HG02623 (cell line): Measurements from ENCODE around the gene C4orf51.

Experiments used
- ATAC-seq: cut with Tn5 transposase; IDR thresholded peaks from one replicate; pipeline ENCODE4 v1.9.1; 2021; ENCODE audit warnings: moderate library complexity; ENCODE audit not compliant: unreplicated experiment

C4orf51 gene

GRCh38 chr4:145709336-145709735, 29.4 kb downstream of the C4orf51 start:
- no peak for ATAC-seq

DNA sequence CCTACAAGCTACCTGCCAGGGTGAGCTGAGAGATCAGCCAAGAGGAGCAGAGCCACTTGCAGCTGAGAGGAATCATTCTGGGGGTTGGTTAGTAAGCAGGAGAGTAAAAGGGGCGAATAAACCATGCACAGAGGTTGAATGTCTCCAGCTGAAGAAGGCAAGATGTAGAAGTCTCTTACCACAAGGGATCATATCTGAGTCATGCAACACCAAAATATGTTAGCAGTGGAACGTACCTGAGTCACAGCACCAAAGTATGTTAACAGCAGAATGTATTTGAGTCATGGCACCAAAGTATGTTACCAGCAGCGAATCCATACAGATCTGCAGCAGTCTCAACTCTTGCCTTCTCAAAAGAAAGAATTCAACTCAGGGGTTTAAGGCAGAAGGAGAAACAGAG, 29.9 kb downstream of the C4orf51 start:
- no peak for ATAC-seq

DNA sequence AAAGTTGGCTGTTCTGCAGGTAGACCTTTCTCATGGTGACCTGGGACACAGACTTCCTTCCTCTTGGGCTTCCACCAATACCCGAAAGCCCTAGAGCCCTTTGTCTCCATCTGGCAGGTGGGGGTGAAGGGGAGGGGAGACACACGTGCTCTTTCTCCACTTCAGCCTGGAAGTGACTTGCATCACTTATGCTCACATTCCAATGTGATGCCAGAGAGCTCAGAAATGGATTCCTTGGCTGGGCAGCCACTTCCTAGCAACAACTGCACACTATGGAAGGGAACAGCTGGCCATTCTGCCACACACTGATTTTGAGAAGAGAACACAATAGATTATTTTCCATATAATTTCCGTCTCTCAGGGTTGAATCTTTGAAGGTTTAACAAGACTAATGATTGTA, 36.3 kb downstream of the C4orf51 start:
- no peak for ATAC-seq

- ATAC-seq = no peak
Measured at GRCh38 chr4:145716661-145717200, 36.8 kb downstream of the C4orf51 start.

- peak; percentile 63 for ATAC-seq
Measured at GRCh38 chr4:145719752-145720624, 40.0 kb downstream of the C4orf51 start.

DNA sequence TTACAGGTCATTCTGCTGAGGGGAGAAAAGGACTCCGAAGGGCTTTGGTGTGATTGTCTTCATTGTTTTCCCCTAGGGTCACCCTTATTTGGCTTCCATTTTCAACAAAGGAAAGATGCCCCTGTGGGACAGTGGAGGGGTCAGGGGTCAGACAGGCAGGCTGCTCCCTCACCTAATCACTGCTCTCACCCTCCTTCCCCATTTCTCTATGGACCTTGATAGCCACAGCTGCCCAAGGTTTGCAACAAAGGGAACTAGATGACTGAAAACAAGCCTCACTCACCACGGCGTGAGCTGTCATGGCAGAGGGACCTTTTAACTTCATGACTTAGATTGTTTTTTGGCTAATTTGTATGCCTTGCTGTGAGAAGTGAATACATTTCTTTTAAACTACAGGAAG, 40.7 kb downstream of the C4orf51 start:
- ATAC-seq = peak; percentile 34

GRCh38 chr4:145722561-145722960, 42.6 kb downstream of the C4orf51 start:
- ATAC-seq = no peak

GRCh38 chr4:145723336-145723735, 43.4 kb downstream of the C4orf51 start:
- ATAC-seq = no peak

- no peak for ATAC-seq
Measured at GRCh38 chr4:145730026-145730425, 50.1 kb downstream of the C4orf51 start.

- no peak for ATAC-seq
Measured at GRCh38 chr4:145731028-145731427, 51.1 kb downstream of the C4orf51 start.

DNA sequence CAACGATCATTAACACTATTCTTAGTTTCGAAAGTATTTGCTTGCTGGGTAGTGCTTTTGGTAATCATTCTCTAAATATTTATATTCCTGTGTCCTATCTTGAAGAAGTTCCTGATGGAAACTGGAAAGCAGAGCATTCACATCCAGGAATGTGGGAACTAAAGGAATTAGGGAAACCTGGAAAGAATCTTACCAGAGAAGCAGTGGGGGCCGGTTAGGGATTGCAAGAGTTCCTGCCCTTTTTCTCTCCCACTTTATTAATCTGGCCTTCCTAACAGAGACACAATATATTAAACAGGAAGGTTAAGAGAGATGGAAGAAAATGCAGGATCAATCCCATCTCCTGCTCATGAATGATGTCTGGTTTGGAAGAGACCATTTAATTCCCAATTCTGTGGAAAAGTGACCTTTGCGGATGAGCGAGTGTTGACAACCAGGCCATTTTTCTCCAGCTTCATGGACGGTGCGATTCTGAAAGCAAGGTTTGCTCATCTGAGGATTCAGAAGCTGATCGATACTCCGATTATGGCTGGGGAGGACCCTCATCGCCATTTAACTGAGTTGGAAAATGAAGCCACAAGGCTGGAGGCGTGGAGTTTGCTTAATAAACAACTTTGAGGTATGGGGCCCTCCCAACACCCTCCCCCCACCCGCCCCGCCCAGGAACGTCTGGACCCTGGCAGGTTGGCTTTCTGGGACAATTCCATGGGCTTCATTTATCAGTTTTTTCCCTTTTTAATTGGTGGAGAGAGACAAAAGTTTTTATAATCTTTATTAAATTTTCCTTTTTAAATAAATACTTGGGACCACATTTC, 52.3 kb downstream of the C4orf51 start:
- ATAC-seq = no peak

DNA sequence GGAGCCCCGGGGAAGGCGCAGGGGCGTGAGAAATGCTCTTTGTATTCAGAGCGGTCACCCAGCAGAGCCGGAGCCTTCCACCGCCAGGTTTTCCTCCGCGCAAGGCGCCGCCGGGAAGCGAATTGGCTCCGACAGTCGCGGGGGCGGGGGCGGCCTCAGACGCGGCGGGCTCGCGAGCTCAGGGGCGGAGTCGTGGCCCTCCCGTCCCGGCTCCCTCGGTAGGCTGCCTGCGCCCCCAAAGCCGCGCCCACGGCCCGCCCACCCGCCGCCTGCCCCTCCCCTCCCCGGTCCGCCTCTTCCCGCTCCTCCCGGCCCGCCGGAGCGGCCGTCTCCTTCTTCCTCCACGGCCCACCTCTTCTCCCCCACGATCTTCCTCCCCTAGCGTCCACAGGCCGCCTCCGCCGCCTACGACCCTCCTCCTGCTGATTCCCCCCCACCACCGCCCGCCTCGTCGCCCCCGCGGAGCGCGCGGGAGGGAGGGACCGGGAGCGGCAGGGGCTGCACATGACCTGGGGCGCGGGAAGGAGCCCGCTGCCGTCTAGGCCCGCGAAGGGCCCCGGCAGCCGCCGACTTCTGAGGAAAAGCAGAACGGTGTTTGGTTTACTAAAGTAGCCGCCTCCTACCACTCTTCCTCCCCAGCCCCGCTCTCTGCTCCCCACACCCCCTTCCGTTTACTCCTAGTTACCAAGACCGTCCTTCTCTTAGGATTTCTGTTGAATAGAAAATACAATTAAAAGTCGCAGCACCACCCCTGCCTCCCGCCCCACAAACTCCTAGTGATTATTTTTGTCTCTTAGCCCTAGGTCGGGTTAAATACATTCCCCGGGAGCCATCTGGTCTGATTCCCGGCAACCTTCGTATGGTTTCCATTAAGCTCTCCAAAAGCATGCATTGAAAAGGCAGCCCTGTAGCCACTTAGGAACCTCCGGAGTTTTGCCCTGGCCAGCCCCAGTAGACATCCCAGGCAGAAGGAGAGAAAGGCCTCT, 53.2 kb downstream of the C4orf51 start:
- ATAC-seq = peak; percentile 94

- ATAC-seq = no peak
Measured at GRCh38 chr4:145734031-145734430, 54.1 kb downstream of the C4orf51 start.

DNA sequence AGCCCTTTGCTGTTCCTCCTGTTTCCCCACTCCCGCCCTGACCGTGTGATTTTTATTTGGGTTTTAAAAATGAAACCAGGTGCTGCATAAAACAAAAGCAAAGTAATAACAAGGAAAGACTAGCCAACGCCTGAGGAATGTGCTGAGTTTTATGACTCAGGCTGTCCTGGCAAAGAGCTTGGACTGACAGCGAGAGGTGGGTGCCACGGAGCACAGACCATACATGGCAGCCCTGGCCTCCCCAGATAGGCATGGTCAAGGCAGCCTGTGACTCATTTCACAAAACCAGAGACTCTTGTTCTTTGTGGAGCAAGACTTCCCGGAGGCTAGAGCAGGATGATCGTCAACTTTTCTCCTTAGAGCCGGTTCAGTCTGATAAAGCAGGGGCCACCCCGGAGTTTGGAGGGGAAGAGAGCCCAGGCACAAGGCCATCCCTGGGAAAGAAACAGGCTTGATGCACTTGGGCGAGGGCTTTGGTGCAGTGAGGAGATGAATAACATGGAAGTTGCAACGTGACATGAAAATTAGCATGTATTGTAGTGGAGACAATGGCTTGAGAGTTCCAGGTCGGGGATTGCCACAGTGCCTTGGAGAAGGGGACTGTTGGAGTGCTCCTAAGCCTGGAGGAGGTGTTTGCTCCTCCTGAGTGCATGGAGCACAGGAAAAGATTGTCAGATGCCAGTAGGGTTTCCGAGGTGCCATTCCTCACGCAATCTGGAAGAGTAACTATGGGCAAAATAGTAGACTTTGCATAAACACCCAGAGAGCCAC, 54.8 kb downstream of the C4orf51 start:
- ATAC-seq = no peak

- ATAC-seq = no peak
Measured at GRCh38 chr4:145735347-145735675, 55.4 kb downstream of the C4orf51 start.

DNA sequence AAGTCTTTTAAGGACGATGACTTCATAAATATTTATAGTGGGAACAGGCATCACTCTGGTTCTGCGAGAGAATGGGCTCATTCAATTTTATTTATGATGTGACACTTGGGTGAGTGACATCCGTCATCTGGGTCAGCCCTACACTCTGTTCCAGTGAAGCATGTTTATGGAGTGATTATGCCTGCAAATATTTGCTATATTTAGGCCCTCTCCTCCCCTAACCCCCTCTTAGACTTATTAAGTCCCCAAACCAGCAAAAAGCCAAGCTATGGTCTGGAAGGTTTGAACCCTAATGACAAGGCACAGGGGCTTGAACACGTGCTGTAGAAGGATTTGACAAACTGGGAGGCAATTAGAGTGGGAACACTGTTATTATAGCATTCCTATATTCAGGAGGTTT, 55.9 kb downstream of the C4orf51 start:
- ATAC-seq = no peak

DNA sequence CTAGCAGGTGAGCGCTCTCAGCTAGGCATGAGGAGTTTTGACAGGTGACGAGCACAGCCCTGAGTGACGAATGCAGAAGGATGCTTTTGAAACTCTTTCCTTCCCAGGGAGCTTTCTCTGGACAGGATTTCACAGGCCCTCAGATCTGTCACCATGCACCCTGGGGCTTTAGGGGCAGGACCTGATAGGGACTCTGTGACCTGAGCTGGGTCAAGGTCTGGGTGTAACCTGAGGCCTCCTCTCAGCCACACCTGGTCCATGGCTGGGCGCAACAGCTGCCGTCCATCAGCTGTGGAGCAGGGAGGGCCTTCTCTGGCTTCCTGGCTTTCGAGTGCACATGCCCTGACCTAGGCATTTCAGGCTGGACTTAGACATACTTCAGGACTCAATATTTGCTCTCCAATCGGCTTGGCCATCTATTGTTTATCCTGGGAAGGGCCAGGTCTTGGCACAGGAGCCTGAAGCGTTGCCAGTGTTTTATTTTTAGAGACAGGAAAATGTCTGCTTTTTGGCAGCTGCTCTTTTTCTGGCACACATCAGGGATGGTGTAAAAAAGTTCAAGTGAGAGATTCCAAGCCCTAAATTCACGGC, 56.4 kb downstream of the C4orf51 start:
- no peak for ATAC-seq

DNA sequence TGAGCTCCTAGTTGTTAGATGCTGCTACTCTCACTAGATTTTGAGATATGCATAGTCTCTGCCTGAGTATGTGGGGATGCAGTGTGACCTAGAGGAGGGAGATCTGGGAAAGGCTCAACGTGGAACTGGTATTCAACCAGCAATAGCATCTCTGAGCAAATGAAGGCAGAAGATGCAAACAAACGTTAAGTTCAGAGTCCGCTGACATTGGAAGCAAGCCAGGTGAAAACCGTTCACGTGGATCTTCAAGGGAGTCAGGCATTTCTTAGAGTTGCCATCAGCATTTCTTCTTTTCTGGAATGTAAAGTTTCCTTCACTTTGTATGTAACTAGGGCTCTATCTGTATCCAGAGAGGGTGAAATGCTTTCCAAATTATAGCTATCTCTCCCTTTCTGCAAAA, 59.9 kb downstream of the C4orf51 start:
- no peak for ATAC-seq

- ATAC-seq = no peak
Measured at GRCh38 chr4:145740806-145741205, 60.9 kb downstream of the C4orf51 start.

DNA sequence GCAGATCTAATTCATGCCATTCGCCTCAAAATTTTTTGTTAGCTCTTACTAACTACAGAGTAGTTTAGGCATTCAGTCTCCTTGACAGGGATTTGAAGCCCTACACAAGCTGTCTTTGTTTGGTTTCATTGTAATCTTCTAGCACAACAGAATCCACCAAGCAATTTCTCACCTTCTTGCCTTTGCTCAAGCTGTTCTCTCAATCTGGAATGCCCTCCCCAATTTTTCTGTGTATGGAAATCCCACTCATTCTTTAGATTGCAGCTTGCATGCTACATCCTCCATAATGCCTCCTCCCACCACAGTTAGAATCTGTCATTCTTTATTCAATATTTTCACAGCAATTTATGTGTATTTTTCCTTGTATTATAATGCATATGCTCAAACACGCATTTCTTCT, 63.7 kb downstream of the C4orf51 start:
- no peak for ATAC-seq
